ENCODE measurements around the gene PRMT1. TPM values are rescaled to one million over a fixed set of nuclear protein-coding genes. Genes with fewer than 3 reads are reported as not detected.

The PRMT1 gene
- total and polyA plus RNA-seq, 4 donors: 150 to 249 (median 204) TPM

DNA sequence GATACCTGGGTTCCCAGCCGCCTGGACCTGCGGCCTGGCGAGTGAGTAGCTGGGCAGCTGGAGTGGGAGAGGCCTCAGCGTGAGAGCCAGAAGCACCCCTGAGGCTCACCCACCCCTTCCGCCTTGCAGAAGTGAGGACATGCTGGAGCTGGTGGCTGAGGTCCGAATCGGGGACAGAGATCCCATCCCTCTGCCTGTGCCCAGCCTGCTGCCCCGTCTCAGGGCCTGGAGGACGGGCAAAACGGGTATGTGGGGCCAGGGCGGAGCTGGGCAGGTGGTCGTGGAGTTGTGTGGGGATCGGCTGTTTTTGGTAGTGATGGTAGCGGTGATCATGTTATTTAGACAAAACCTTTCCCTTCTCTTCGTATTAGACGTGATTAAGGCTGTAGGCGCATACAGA, 30.5 kb upstream of the PRMT1 start:
- peaks cover 13% of the 10 kb centered on the region for H3K4me1 ChIP-seq (ENCODE audit: control insufficient read depth, insufficient read depth, low read length)
- H3K27me3 ChIP-seq (ENCODE audit: control insufficient read depth, insufficient read depth, low read length): no peaks in the 10 kb centered on the region
- no peaks in the 10 kb centered on the region for H3K9me3 ChIP-seq (ENCODE audit: control insufficient read depth, insufficient read depth, low read length)
- peaks cover 67% of the 10 kb centered on the region for H3K36me3 ChIP-seq (ENCODE audit: control insufficient read depth, insufficient read depth, low read length)
- no peak overlapping the region for H3K4me3 ChIP-seq (ENCODE audit: low read depth, low read length)
- H3K27ac ChIP-seq (ENCODE audit: low read depth, low read length): no peak overlapping the region
- DNase-seq (ENCODE audit: low read depth in 4 of 6, low spot score in 6 of 6): no peak
- WGBS (ENCODE audit: insufficient coverage): 94% methylated on average over 11 of the region's 17 CpGs

DNA sequence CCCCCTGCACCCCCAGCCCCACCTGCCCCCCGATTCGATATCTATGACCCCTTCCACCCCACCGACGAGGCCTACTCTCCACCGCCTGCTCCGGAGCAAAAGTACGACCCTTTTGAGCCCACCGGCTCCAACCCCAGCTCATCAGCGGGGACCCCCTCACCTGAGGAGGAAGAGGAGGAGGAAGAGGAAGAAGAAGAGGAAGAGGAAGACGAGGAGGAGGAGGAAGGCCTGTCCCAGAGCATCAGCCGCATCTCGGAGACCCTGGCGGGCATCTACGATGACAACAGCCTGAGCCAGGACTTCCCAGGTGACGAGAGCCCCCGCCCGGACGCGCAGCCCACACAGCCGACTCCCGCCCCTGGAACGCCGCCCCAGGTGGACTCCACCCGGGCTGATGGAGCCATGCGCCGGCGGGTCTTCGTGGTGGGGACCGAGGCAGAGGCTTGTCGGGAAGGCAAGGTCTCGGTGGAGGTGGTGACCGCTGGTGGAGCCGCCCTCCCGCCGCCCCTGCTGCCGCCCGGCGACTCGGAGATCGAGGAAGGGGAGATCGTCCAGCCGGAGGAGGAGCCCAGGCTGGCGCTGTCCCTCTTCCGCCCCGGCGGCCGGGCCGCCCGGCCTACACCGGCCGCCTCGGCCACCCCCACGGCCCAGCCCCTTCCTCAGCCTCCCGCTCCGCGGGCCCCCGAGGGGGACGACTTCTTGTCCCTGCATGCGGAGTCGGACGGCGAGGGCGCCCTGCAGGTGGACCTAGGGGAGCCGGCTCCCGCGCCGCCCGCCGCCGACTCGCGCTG, 25.8 kb upstream of the PRMT1 start:
- Histone ChIP-seq H3K36me3 (ENCODE audit: control insufficient read depth, insufficient read depth, low read length) (peaks cover 91% of the 10 kb centered on the region), H3K27ac (ENCODE audit: low read depth, low read length) (no peak overlapping the region), H3K27me3 (ENCODE audit: control insufficient read depth, insufficient read depth, low read length) (no peaks in the 10 kb centered on the region), H3K4me3 (ENCODE audit: low read depth, low read length) (no peak overlapping the region), H3K9me3 (ENCODE audit: control insufficient read depth, insufficient read depth, low read length) (no peaks in the 10 kb centered on the region), H3K4me1 (ENCODE audit: control insufficient read depth, insufficient read depth, low read length) (no peaks in the 10 kb centered on the region)
- 96% methylated on average over 62 of the region's 72 CpGs for WGBS (ENCODE audit: insufficient coverage)
- no peak for DNase-seq (ENCODE audit: low read depth in 4 of 6, low spot score in 6 of 6)

DNA sequence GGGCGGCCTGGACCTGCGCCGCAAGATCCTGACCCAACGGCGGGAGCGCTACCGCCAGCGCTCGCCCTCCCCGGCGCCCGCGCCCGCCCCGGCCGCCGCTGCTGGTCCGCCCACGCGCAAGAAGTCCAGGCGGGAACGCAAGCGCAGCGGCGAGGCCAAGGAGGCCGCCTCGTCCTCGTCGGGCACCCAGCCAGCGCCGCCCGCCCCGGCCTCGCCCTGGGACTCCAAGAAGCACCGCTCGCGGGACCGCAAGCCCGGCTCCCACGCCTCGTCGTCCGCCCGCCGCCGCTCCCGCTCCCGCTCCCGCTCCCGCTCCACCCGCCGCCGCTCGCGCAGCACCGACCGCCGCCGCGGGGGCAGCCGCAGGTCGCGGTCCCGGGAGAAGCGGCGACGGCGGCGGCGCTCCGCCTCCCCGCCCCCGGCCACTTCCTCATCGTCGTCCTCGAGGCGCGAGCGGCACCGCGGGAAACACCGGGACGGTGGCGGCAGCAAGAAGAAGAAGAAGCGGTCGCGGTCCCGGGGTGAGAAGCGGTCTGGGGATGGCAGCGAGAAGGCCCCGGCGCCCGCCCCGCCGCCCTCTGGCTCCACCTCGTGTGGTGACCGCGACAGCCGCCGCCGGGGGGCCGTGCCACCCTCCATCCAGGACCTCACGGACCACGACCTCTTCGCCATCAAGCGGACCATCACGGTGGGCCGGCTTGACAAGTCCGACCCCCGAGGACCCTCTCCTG, 25.1 kb upstream of the PRMT1 start:
- Histone ChIP-seq H3K4me1 (ENCODE audit: control insufficient read depth, insufficient read depth, low read length) (no peaks in the 10 kb centered on the region), H3K27me3 (ENCODE audit: control insufficient read depth, insufficient read depth, low read length) (no peaks in the 10 kb centered on the region), H3K9me3 (ENCODE audit: control insufficient read depth, insufficient read depth, low read length) (no peaks in the 10 kb centered on the region), H3K27ac (ENCODE audit: low read depth, low read length) (no peak overlapping the region), H3K4me3 (ENCODE audit: low read depth, low read length) (no peak overlapping the region), H3K36me3 (ENCODE audit: control insufficient read depth, insufficient read depth, low read length) (peaks cover 91% of the 10 kb centered on the region)
- WGBS (ENCODE audit: insufficient coverage): 95% methylated on average over 99 of the region's 110 CpGs
- DNase-seq (ENCODE audit: low read depth in 4 of 6, low spot score in 6 of 6): no peak

DNA sequence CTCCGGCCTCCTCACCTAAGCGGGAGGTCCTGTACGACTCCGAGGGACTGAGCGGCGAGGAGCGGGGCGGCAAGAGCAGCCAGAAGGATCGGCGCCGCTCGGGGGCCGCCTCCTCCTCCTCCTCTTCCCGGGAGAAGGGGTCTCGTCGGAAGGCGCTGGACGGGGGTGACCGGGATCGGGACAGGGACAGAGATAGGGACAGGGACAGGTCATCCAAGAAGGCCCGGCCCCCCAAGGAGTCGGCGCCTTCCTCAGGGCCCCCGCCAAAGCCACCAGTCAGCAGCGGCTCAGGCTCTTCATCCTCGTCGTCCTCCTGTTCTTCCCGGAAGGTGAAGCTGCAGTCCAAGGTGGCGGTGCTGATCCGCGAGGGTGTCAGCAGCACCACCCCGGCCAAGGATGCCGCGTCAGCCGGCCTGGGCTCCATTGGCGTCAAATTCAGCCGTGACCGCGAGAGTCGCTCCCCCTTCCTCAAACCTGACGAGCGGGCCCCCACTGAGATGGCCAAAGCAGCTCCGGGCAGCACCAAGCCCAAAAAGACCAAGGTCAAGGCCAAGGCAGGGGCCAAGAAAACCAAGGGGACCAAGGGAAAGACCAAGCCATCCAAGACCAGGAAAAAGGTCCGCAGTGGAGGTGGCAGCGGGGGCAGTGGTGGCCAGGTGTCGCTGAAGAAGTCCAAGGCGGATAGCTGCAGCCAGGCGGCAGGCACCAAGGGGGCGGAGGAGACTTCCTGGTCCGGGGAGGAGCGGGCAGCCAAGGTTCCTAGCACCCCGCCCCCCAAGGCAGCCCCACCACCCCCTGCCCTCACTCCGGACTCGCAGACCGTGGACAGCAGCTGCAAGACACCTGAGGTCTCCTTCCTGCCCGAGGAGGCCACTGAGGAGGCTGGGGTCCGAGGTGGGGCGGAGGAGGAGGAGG, 24.3 kb upstream of the PRMT1 start:
- Histone ChIP-seq H3K4me1 (ENCODE audit: control insufficient read depth, insufficient read depth, low read length) (no peaks in the 10 kb centered on the region), H3K36me3 (ENCODE audit: control insufficient read depth, insufficient read depth, low read length) (peaks cover 91% of the 10 kb centered on the region), H3K27me3 (ENCODE audit: control insufficient read depth, insufficient read depth, low read length) (no peaks in the 10 kb centered on the region), H3K4me3 (ENCODE audit: low read depth, low read length) (no peak overlapping the region), H3K9me3 (ENCODE audit: control insufficient read depth, insufficient read depth, low read length) (no peaks in the 10 kb centered on the region), H3K27ac (ENCODE audit: low read depth, low read length) (no peak overlapping the region)
- WGBS (ENCODE audit: insufficient coverage): 97% methylated on average over 51 of the region's 58 CpGs
- DNase-seq (ENCODE audit: low read depth in 4 of 6, low spot score in 6 of 6): no peak

DNA sequence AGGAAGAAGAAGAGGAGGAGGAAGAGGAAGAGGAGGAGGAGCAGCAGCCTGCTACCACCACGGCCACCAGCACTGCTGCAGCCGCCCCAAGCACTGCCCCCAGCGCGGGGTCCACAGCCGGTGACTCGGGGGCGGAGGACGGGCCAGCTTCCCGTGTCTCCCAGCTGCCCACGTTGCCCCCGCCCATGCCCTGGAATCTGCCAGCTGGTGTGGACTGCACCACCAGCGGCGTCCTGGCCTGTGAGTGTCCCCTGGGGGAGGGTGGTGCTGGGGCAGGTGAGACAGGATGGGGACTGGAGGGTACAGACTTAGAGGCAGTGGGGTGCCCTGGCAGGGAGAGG, 23.6 kb upstream of the PRMT1 start:
- Histone ChIP-seq H3K27ac (ENCODE audit: low read depth, low read length) (no peak overlapping the region), H3K4me3 (ENCODE audit: low read depth, low read length) (no peak overlapping the region), H3K36me3 (ENCODE audit: control insufficient read depth, insufficient read depth, low read length) (peaks cover 92% of the 10 kb centered on the region), H3K9me3 (ENCODE audit: control insufficient read depth, insufficient read depth, low read length) (no peaks in the 10 kb centered on the region), H3K4me1 (ENCODE audit: control insufficient read depth, insufficient read depth, low read length) (no peaks in the 10 kb centered on the region), H3K27me3 (ENCODE audit: control insufficient read depth, insufficient read depth, low read length) (no peaks in the 10 kb centered on the region)
- DNase-seq (ENCODE audit: low read depth in 4 of 6, low spot score in 6 of 6): no peak
- 92% methylated on average over 9 of the region's 13 CpGs for WGBS (ENCODE audit: insufficient coverage)

DNA sequence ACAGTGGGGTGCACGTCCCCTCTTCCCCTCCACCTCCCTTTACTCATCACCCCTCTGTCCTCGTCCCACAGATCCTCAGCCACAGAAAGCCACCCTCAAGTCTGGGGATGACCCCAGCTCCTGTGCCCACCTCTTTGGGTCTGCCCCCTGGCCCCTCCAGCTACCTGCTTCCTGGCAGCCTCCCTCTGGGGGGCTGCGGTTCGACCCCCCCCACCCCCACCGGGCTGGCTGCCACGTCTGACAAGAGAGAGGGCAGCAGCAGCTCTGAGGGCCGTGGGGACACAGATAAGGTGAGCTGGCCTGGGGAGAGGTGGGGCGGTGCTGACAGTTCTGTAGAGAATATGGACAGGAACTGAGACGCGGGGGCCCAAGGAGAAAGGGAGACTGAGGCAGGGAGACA, 22.5 kb upstream of the PRMT1 start:
- no peak for DNase-seq (ENCODE audit: low read depth in 4 of 6, low spot score in 6 of 6)
- 93% methylated on average over 10 of the region's 10 CpGs for WGBS (ENCODE audit: insufficient coverage)
- H3K4me1 ChIP-seq (ENCODE audit: control insufficient read depth, insufficient read depth, low read length): no peaks in the 10 kb centered on the region
- no peak overlapping the region for H3K4me3 ChIP-seq (ENCODE audit: low read depth, low read length)
- H3K27ac ChIP-seq (ENCODE audit: low read depth, low read length): no peak overlapping the region
- no peaks in the 10 kb centered on the region for H3K9me3 ChIP-seq (ENCODE audit: control insufficient read depth, insufficient read depth, low read length)
- no peaks in the 10 kb centered on the region for H3K27me3 ChIP-seq (ENCODE audit: control insufficient read depth, insufficient read depth, low read length)
- H3K36me3 ChIP-seq (ENCODE audit: control insufficient read depth, insufficient read depth, low read length): peaks cover 95% of the 10 kb centered on the region

DNA sequence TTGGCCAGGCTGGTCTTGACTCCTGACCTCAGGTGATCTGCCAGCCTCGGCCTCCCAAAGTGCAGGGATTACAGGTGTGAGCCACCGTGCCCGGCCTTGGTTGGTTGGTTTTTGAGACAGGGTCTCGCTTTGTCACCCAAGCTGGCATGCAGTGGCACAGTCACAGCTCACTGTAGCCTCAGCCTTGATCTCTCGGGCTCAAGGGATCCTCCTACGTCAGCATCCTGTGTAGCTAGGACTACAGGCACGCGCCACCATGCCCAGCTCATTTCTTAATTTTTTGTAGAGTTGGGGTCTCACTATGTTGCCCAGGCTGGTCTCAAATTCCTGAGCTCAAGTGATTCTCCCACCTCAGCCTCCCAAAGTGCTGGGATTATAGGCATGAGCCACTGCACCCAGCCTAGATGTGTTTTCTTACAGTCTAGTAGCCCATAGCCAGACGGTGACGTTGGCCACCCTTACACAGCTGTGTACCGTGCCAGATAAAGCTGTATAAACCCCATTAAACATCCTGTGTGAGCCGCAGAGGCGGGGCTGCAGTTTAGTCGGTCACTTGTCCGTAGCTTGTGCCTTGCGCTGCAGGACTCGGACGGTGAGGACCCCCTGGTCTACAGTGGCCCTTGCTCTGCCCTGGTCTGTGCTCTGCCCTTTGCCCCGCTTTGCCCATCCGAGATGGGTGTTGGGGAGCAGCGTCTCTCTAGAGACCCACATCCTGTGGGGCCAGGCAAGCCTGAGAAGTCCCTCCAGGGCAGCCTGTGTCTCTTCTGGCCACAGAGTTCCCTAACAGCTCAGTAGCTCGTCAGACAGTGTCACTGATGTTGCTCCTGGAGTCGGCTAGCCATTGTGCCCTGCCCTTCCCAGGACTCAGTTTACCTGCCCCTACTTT, 21.3 kb upstream of the PRMT1 start:
- DNase-seq (ENCODE audit: low read depth in 4 of 6, low spot score in 6 of 6): no peak
- no peaks in the 10 kb centered on the region for H3K4me1 ChIP-seq (ENCODE audit: control insufficient read depth, insufficient read depth, low read length)
- H3K27ac ChIP-seq (ENCODE audit: low read depth, low read length): no peak overlapping the region
- H3K9me3 ChIP-seq (ENCODE audit: control insufficient read depth, insufficient read depth, low read length): no peaks in the 10 kb centered on the region
- H3K36me3 ChIP-seq (ENCODE audit: control insufficient read depth, insufficient read depth, low read length): peaks cover 95% of the 10 kb centered on the region
- no peak overlapping the region for H3K4me3 ChIP-seq (ENCODE audit: low read depth, low read length)
- H3K27me3 ChIP-seq (ENCODE audit: control insufficient read depth, insufficient read depth, low read length): no peaks in the 10 kb centered on the region
- 92% methylated on average over 22 of the region's 23 CpGs for WGBS (ENCODE audit: insufficient coverage)

DNA sequence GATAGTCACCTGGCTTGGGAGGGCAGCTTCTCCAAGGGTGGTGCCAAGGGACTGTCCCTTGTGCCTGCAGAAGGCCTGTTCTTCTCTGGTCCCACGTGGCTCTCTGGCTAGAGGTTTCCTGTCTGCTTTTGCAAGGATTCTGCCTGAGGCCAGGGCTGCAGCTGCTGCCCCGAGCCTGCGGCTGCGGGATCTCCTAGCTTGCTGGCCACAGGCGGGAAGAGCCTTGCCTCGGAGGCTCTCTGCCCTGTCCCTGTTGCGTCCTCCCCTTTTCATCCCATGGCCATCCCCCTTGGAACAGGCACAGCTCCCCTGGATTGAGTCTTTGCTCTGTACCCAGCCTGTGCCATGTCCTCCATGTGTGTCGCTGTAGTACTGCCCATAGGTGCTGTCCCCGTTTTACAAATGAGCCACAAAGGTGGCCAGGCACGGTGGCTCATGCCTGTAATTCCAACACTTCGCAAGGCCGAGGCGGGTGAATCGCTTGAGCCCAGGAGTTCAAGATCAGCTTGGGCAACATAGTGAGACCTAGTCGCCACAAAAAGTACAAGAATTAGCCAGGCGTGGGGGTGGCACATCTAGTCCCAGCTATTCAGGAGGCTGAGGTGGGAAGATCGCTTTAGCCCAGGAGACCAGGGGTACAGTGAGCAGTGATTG, 20.5 kb upstream of the PRMT1 start:
- Histone ChIP-seq H3K36me3 (ENCODE audit: control insufficient read depth, insufficient read depth, low read length) (peaks cover 96% of the 10 kb centered on the region), H3K4me3 (ENCODE audit: low read depth, low read length) (no peak overlapping the region), H3K4me1 (ENCODE audit: control insufficient read depth, insufficient read depth, low read length) (no peaks in the 10 kb centered on the region), H3K27ac (ENCODE audit: low read depth, low read length) (no peak overlapping the region), H3K9me3 (ENCODE audit: control insufficient read depth, insufficient read depth, low read length) (no peaks in the 10 kb centered on the region), H3K27me3 (ENCODE audit: control insufficient read depth, insufficient read depth, low read length) (no peaks in the 10 kb centered on the region)
- WGBS (ENCODE audit: insufficient coverage): 91% methylated on average over 17 of the region's 17 CpGs
- DNase-seq (ENCODE audit: low read depth in 4 of 6, low spot score in 6 of 6): no peak

All from spinal cord (tissue), 10 donors.